GM12891 (cell line): Measurements from ENCODE around the gene CCDC157.

Experiments used
- DNase-seq: peaks from one replicate; pipeline ENCODE4 v3.0.0; 2011; ENCODE audit warnings: low spot score; ENCODE audit not compliant: insufficient read length
- FAIRE-seq: peaks from 2 replicates; lab custom pipeline; 2011; peaks lifted over from hg19 to GRCh38; lab: Jason Lieb, UNC
- PAX5 ChIP-seq: IDR thresholded peaks from 2 replicates; pipeline ENCODE4 v1.6.1; 2011; ENCODE audit warnings: low read length, moderate library complexity, mild to moderate bottlenecking; ENCODE audit not compliant: insufficient read depth, severe bottlenecking
- POLR2A ChIP-seq: IDR thresholded peaks from 2 replicates; pipeline ENCODE4 v1.6.1; 2011; ENCODE audit warnings: low read depth, low read length, control low read depth
- POLR2AphosphoS5 ChIP-seq: IDR thresholded peaks from 2 replicates; pipeline ENCODE4 v1.6.1; 2011; ENCODE audit warnings: low read depth, low read length, control low read depth
- POU2F2 ChIP-seq: IDR thresholded peaks from 2 replicates; pipeline ENCODE4 v1.6.1; 2011; ENCODE audit warnings: low read depth, mild to moderate bottlenecking, control low read depth, low read length, moderate library complexity
- SPI1 ChIP-seq: IDR thresholded peaks from 2 replicates; pipeline ENCODE4 v1.6.1; 2011; ENCODE audit warnings: low read depth, low read length, control low read depth
- TAF1 ChIP-seq: IDR thresholded peaks from 2 replicates; pipeline ENCODE4 v1.6.1; 2011; ENCODE audit warnings: low read depth, low read length, control low read depth

Gene CCDC157

DNA sequence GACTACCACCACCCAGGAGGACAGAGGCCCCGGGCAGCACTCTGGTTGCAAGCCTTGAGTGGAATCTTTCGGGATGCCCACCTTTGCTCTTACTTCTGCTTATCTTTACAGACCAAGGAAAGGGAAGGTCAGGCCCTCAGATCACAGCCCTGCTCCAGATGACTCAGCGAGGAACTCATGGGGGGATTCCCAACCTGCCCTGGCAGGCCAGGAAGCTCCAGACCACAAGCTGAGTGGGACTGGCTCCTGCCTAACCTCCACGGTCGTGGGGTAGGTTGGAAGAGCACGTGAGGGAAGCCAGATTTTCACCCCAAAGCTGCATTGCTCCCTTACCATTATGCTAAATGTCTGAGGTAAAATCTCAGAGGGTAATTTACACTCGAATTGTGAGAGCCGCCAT is 41.9 kb upstream of the CCDC157 start:
- FAIRE-seq (peak; percentile 13), DNase-seq (no peak)
- no peak for TF ChIP-seq POU2F2
- TF ChIP-seq SPI1 = 0 out of 2 replicates have a peak, but pooled peaks have one; percentile 27

DNA sequence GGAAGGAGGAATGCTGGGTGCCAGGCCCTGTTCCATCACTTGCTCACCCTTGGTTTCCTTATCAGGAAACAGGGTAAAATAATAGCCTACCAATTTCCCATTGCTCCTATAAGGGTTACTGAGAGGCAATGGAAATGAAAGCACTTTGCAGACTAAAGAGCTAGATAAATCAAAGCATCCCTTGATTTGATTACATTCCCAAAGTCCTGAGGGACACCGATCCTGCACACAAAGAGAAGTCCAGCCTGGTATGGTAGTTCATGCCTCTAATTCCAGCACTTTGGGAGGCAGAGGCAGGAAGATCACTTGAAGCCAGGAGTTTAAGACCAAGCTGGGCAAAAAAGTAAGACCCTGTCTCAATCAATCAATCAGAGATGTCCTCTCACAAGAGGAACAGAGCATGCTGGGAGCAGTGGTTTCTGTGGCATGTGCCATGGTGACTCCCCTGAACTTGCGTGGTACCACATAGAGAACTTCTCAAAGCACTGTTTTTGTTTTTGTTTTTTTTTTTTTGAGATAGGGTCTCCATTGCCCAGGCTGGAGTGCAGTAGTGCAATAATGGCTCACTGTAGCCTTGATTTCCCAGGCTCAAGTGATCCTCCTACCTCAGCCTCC is 40.7 kb upstream of the CCDC157 start:
- no peak for FAIRE-seq
- TF ChIP-seq POLR2AphosphoS5 (no peak), POLR2A (no peak)

DNA sequence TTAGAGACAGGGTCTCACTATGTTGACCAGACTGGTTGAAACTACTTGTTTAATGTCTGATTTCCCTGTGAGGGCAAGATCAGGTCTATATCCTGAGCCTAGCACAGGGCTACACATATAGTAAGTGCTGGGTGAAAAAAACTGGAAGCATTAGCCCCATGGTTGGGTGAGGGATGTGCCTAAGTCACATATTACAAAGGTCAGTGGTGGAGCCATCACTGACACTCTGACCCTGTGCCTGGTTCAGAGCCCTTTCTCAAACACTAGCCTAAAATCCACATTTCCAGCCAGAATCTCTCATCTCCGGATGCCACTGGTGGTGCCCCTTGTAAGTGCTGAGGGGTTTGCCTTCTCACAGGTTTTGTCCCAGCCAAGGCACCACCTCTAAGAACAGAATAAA is 39.0 kb upstream of the CCDC157 start:
- FAIRE-seq = no peak
- TF ChIP-seq SPI1 (no peak), POU2F2 (no peak), TAF1 (no peak), POLR2A (no peak), PAX5 (no peak), POLR2AphosphoS5 (no peak)
- no peak for DNase-seq

More for the DNA sequence above, 40.7 kb upstream of the CCDC157 start:
- DNase-seq = no peak

DNA sequence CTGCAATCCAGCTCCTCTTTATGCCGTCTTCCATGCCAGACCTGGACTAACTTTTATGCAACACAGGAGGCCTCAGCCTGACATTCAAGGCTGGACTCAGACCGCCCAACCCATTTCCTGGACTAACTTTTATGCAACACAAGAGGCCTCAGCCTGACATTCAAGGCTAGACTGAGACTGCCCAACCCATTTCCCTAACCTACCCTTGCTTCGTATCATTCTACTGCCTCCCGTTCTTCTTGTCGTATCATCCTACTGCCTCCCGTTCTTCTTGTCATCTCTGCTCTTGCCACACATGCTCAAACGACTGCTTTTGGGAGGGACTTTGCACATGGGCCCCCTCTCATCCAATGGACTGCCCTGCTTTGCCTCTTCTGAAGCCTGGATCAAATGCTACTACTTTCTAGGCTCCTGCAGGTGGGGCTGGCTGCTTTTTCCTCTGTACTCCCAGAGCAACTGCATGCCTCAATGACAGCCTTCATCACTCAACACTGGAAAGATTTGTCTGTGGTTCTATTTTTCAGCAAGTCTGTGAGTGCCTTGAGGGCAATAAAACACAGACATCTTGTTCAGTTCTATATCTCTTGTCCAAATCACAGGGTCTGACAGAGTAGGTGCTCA is 37.9 kb upstream of the CCDC157 start:
- FAIRE-seq (no peak), DNase-seq (no peak)

GRCh38 chr22:30320021-30320556 is 36.7 kb upstream of the CCDC157 start:
- no peak for TF ChIP-seq SPI1
- TF ChIP-seq PAX5 = no peak
- TF ChIP-seq TAF1 = no peak
- no peak for TF ChIP-seq POLR2AphosphoS5
- TF ChIP-seq POLR2A = no peak
- TF ChIP-seq POU2F2 = no peak
- no peak for DNase-seq
- FAIRE-seq = no peak

More for the DNA sequence above, 37.9 kb upstream of the CCDC157 start:
- TF ChIP-seq POLR2A (no peak), PAX5 (no peak), POLR2AphosphoS5 (no peak), TAF1 (no peak), POU2F2 (no peak), SPI1 (no peak)

- DNase-seq = no peak
- TF ChIP-seq POLR2AphosphoS5 = no peak
- TF ChIP-seq SPI1 = no peak
- no peak for TF ChIP-seq PAX5
- no peak for TF ChIP-seq POU2F2
- TF ChIP-seq TAF1 = no peak
- TF ChIP-seq POLR2A = no peak
- no peak for FAIRE-seq
Measured at GRCh38 chr22:30321461-30321860, 35.3 kb upstream of the CCDC157 start.

DNA sequence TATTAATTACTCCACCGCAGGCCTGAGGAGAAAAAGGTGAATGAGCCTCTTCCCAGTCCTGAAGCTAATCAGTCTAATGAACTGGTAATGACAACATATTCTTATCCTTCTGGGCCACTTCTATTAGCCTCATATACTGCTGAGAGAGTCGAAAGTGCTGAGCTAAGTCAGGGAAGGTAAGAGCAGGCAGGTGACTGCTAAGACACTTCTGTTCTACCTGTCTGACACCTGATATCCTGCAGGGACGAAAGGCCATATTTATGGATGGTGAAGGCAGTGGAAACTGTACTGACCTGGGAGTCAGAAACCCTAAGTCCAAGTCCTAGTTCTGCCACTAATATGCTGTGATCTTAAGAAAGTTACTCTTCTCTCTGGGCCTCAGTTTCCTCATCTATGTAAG is 33.6 kb upstream of the CCDC157 start:
- TF ChIP-seq PAX5 (no peak), POLR2AphosphoS5 (no peak), SPI1 (no peak), POU2F2 (no peak), TAF1 (no peak), POLR2A (no peak)

GRCh38 chr22:30324014-30324730 is 32.6 kb upstream of the CCDC157 start:
- FAIRE-seq (no peak), DNase-seq (no peak)
- TF ChIP-seq POLR2AphosphoS5 (no peak), PAX5 (no peak)

More for the DNA sequence above, 33.6 kb upstream of the CCDC157 start:
- FAIRE-seq (peak; percentile 20), DNase-seq (no peak)

DNA sequence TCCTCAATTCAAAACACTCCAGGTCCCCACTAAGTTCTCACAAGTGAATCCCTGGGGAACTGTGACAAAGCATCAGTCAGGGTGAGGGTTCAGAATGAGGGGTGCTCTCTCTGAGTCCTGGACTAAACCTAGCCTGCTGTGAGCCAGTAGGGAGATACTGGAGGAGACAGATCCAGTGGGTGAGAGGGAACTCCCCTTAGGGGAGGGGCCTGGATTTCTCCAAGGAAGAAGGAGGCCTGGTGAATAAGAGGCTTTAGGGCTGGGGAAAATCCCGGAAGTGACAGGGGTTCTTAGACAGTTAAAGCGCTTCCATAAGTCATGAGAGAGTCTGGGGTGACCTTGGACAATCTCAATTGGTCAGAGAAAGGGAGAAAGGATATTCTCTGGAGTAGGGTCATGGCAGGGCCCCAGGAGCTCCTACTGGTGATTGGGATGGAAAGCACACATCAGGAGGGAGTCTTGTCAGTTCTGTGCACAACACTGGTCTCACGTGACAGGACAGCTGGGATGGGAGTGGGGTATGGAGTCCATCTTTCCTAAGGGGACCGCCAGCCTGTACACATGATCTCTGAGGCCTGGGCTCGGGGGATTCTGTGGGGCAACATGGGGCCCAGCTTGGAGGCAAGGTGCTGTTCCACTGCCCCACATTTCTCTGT is 31.6 kb upstream of the CCDC157 start:
- FAIRE-seq (peak; percentile 64), DNase-seq (no peak)
- TF ChIP-seq TAF1 = no peak

DNA sequence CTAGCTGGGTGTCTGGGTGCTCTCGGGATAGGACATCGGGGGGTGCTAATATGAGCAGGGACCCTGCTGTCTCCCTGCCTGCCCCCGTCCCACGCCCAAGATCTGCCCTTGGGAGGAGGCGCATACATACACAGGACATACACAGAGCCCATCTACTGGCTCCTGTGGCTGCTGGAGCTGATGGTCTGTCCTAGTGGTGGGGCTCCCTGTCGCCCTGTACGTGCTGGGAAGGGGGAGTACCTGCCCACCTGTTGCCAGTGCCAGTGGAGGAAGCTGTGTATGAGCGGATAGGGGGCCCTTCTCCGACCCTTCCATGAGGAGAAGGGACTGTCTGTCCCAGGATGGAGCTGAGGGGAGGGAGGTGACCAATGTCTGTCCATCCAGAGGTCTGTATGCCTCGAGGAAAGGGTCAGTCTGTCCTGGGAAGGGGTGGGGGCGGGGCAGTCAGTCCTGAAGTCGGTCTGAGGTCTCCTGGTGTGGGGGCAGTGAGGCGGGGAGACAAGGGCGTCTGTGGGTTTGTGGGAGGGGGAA is 31.0 kb upstream of the CCDC157 start:
- no peak for TF ChIP-seq POLR2A
- TF ChIP-seq SPI1 = no peak
- no peak for TF ChIP-seq PAX5
- no peak for TF ChIP-seq POU2F2
- no peak for TF ChIP-seq POLR2AphosphoS5
- TF ChIP-seq TAF1 = no peak
- DNase-seq (no peak), FAIRE-seq (no peak)
